ENCODE results near the gene NOP16.

NOP16 gene

GRCh38 chr5:176384366-176384930, 4.0 kb downstream of the NOP16 start:
- no peak for FAIRE-seq

- FAIRE-seq: no peak
Measured at GRCh38 chr5:176383961-176384360, 4.4 kb downstream of the NOP16 start.

DNA sequence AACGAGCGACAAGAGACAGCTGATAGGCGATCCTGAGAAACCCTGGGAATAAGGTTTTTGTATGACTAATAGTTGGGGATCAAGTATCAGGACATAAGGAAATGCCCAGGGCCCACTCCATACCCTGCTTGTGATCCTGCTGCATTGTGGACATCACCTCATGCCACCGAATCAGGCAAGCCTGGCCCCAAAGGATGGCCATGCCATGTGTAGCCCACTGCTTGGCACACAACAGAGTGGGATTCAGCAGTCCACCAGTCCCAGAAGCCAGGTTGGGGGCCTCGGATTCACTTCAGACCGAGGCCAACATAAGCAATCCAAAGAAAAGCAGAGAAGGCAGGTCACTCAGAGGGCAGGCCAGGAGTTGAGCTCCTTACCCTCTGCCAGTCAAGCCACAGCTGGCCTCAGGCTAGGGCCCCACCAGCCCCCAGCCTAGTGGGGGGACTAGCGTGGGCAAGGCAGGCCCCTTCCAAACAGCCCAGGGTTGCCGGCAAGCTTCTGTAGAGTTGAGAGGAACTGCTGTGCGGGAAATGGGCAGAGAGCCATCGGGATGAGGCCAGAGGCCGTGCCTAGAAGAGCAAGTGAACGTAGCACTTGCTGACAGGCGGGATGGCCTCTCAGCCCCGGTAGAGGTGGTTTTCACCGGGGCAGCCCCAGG, 5.0 kb downstream of the NOP16 start:
- FAIRE-seq: no peak

DNA sequence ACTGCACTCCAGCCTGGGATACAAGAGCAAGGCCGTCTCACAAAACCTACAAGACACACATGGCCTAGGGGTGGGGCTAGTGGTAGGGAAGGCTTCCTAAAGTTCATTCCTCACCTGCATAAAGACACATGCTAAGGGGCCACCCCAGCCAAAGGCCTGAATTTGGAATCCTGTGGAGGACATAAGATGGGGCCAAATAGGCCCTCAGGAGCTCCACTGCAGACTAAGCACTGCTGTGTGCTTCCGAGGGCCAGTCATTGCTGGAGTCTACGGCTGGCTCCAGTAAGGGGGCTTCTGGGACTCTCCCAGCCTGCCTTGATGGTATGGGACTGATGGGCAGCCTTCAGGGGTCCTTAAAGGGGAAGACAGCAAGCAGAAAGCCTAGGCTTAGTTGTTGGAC, 5.7 kb downstream of the NOP16 start:
- no peak for FAIRE-seq

DNA sequence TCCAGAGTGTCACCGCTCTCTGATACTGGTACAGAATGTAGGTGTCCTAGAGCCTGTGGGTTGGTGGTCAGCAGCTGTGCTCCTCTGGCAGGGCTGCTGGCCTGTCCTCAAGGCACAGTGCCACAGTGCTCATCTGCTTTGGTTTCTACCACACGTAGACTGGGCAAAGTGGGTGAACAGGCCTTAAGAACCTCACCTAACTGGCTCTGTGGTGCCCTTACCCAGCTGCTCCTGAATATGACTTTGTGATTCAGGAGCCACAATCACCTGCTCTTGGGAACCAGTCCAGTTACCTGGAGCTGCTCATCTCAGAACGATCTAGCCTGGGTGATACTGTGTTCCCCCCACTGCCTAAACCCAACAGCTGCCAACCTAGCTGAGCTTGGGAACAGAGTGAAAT, 6.4 kb downstream of the NOP16 start:
- FAIRE-seq: no peak

GRCh38 chr5:176381423-176381822, 7.0 kb downstream of the NOP16 start:
- no peak for FAIRE-seq

DNA sequence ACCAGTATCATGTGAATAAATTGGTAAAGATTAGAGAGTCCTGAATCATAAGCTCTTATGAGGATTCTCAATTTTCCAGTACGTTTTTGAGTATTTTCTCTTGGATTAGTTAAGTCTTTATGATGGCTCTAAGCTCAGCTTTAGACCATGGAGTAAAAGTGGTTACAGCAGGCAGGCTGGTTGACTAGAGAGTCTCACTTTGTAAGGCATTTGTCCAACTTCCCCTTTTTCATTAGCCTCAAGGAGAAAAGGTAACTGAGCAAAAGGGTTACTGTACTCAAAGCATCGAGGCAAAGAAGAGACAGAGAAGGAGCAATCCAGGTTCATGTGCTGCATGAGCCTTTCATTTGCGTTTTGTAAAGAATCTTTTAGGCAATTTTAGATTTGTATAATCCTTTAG, 8.5 kb downstream of the NOP16 start:
- FAIRE-seq: no peak

DNA sequence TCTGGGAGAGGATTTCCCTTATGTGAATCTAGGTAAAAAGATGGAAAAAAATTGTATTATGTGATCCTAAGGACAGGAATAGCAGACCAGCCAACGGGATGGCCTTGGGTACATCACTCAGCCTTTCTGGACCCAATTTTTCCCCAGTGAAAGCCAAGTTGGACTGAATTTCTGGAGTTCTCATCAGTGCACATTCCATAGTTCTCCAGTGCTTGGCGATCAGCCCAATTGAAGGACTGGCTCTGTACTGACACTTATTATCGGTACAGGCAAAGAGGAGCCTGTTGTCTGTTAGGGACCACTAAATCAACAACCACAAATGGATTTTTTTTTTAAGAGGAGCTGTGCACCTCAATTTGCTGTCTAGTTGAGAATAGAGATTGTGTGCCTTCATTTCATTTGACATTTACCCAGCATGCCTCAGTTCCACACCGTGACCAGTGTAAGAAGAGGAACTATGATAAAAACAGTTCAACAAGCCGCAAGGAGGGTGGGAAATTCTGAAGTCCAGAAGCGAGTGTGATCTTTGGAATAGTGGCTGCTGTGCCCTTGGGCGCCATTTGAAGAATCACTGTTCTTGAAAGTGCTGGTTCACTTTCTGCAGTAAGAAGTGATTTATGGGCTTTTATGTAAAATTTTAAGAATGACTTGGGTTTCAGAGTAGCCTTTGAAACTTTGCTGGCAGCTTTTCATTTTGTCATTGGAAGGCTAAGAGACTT, 15.1 kb downstream of the NOP16 start:
- FAIRE-seq: no peak

DNA sequence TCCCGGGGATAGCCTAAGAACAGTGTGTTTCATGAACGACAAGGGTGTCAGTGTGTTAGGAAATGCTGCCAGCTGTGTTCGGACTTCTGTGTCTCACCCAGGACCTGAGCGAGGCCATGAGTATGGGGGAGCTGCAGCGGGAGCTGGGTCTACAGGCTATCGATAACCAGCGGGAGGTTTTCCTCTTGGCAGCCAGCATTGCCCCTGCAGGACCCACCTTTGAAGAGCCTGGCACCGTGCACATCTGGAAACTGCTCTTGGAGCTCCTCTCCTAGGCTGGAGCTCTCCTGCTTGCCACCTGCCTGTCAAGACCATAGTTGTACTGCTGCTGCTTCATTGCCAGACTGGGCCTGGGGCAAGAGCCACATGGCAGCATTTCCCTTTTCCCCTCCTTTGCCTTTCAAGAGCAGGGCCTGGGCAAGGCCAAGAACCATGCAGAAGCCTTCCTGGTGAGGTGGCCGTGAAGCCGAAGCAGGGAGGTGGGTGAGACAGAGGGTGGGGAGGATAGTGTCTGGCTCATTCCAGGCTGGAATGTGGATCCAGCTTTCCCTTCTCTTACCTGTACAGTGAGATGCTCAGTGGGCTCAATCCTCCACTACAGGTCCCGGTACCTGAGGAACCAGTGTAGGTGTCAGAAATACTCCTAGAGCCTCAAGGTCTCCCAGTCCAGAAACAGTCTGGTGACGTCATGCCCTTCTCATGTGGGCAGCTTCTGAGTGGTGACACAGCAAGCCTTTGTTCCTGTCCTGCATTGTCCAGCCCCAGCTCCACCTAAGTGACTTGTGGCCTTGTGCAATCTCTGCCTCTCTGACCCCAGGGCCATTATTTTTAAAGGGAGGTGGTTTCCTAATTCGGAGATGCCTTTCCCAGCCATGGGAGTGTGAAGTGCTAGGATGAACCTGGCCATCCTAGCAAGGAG, 16.5 kb downstream of the NOP16 start:
- no peak for FAIRE-seq

DNA sequence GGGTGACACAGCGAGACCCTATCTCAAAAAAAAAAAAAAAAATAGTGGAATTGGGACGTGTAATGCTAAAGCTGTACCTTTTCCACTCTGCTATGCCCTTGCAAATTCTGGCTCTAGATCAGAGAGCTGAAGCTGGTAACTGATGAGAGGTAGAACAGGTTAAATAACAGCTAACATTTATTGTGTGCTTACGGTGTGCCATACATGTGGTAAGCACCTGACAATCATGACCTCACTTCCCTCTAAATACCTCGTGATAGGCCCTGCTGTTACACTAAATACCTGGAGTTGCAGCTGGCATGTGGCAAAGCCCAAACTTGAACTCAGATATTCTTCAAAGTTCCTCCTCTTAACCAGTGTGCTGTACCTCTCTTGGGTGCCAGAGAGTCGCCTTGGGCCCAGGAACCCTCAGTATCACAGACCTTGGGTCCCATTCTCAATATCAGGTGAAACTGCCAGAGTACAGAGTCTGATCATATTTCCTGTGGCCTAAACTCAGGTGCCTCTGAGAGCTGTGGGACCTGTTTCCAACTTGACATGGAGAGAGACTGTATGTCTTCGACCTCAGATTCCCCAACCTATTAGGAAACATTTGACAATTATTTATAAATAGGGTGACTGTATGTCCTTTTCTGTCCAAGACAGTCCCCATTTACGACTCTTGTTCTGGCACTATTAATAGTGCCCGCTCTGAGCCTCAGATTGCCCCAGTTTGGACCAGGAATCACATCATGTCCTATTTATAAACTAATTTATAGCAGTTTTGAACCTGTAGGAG, 18.3 kb downstream of the NOP16 start:
- FAIRE-seq: no peak

DNA sequence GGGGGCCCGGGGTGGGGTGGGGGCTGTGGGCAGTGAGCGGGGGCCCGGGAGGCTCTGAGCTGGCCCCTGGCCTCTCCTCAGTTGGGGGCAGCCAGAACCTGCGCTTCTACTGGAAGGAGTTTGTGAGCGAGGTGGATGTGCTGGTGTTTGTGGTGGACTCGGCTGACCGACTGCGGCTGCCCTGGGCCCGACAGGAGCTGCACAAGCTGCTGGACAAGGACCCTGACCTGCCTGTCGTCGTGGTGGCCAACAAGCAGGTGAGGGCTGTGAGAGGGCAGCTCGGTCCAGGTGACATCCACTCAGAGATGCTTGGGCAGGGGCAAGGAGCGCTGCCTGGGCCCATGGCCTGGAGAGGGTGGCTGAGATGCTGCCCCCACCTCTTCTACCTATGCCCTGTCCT, 19.7 kb downstream of the NOP16 start:
- FAIRE-seq: no peak

- no peak for FAIRE-seq
Measured at GRCh38 chr5:176366232-176366894, 22.0 kb downstream of the NOP16 start.

- no peak for FAIRE-seq
Measured at GRCh38 chr5:176365351-176366231, 22.8 kb downstream of the NOP16 start, which contains the start of gene ARL10. TSS of gene ARL10 (plus strand) at chr5:176365487. CDS start at chr5:176365564, 77 bp downstream.

DNA sequence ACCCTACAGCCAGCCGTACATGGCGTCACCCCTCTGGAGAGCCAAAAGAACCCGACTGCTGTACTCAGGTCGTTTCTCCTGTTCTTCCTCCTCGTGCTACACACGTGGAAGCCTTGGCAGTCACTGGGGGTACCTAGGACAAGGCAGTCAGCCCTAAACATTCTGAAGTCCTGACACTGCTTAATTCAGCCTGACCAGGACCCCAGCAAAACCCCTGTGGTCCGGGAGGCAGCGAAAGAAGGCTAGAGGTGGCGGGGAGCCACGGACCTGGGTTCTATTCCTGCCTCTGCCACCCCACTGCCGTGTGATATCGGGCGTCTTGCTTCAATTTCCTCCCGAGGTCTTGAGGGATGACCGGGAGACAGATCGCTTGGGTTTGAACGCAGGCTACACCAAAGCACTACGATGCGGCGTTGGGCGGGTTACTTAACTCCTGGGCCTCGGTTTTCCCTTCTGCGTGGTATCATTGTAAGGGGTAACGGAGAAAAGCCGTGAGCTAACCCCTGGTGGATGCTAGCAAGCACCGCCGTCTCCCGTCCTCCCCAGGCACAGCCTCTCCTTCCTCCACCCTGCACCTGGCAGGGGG, 23.5 kb downstream of the NOP16 start:
- FAIRE-seq: no peak

DNA sequence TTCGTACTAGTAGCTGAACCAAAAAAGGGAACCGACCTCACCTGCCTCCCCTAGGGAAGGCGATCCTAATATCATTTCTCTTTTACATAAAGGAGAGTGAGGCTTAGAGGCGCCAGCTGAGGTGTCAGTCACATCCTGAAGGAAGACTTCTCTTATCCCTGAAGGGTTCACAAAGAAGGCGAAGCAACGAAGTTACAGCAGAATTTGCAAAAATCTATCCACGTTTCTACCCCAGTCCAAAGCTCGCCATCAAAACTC, 26.2 kb downstream of the NOP16 start:
- FAIRE-seq: no peak

- FAIRE-seq: peak; percentile 47
Measured at GRCh38 chr5:176361437-176362232, 26.8 kb downstream of the NOP16 start, which contains the start of gene KIAA1191. TSS of gene KIAA1191 (minus strand) at chr5:176361764. CDS start at chr5:176359508, 2,256 bp downstream.

DNA sequence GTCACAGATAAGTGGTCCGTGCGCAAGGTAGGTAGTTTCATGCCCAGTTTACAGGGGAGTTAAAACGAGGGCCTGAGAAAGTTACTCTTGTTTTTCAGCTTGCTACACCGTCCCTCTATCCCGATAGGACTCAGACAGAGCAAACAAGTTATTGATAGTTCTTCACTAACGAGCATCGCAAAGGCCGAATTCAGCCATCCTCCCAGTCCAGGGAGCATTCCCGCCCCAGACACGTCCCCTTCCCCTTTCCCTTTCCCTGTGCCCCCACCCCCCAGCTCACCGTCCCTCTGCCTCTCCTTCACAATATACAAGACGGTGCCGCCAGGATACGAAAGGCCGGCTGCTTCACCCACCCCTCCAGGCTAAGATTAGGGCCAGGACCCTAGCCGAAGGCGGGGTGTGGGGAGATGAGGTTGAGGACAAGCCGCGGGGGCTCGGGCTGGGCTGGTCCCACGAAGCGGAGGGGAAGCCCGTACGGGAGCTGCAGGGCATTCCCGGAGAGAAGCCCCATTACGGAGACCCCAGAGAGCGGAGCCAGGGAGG, 27.4 kb downstream of the NOP16 start:
- FAIRE-seq: no peak

DNA sequence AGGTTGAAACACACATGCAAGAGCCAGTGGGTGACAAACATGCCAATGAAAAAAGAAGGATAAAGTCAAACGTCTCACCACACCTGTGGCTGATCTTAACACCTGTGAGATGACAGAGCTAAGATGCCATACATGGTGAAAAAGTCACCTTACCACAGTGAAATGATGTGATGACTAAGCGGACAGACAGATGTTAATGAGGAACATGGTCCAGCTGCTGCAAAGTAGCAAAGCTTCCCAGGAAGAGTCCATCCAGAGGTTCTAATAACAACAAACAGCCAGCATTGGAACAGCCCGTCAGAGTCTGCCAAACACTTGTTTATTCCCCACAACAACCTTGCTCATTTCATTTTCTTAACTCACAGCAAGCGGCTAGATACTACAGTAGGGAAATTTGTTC, 28.7 kb downstream of the NOP16 start:
- FAIRE-seq: no peak

GRCh38 chr5:176356179-176356566, 32.2 kb downstream of the NOP16 start:
- no peak for FAIRE-seq
